Activated CD8-positive, alpha-beta T cell treated with anti-CD3 and anti-CD28 coated beads, Interleukin-2, amount 10 ng/mL, durations not matched to agents 7 days and 5 days (primary cell): Measurements from ENCODE around the gene KATNAL2. TPM values are rescaled to one million over a fixed set of nuclear protein-coding genes. Genes with fewer than 3 reads are reported as not detected.

Experiments used
- ATAC-seq: fragments of 150-1000 bp; cut with Tn5 transposase; one replicate; pipeline ENCODE4 v1.10.0; 2021; ENCODE audit warnings: moderate library complexity
- CTCF ChIA-PET: fragments of 350-600 bp; sonication (Branson Sonifier 250); formaldehyde crosslinking; loops from one replicate; lab custom pipeline; 2021; ENCODE audit warnings: antibody characterized with exemption; lab: Charles Lee
- POLR2A ChIA-PET: fragments of 350-600 bp; sonication (Branson Sonifier 250); formaldehyde crosslinking; loops from one replicate; lab custom pipeline; 2021; ENCODE audit warnings: antibody characterized with exemption; lab: Charles Lee
- DNase-seq: peaks from one replicate; pipeline ENCODE4 v3.0.0-alpha.2; 2020
- H3K27ac Mint-ChIP-seq: one replicate; pipeline ENCODE4 v1.8.0; 2021; ENCODE audit warnings: mild to moderate bottlenecking, mixed read lengths
- H3K27me3 Mint-ChIP-seq: one replicate; pipeline ENCODE4 v1.8.0; 2021; ENCODE audit warnings: low read depth, mixed read lengths
- H3K36me3 Mint-ChIP-seq: one replicate; pipeline ENCODE4 v1.8.0; 2021; ENCODE audit warnings: low read depth, mixed read lengths
- H3K4me1 Mint-ChIP-seq: one replicate; pipeline ENCODE4 v1.8.0; 2021; ENCODE audit warnings: low read depth, mixed read lengths
- H3K4me3 Mint-ChIP-seq: one replicate; pipeline ENCODE4 v1.8.0; 2021; ENCODE audit warnings: mild to moderate bottlenecking, mixed read lengths
- H3K9me3 Mint-ChIP-seq: one replicate; pipeline ENCODE4 v1.8.0; 2022; ENCODE audit warnings: mixed read lengths; ENCODE audit not compliant: insufficient read depth
- total RNA-seq, 2 experiments: library from RNA; stranded (reverse); gene quantifications; one replicate each; pipeline ENCODE4 v1.2.3, GENCODE V29; 2021

Gene KATNAL2
- total RNA-seq, 2 experiments from 2014 or later = 0.34 to 0.76 TPM

DNA sequence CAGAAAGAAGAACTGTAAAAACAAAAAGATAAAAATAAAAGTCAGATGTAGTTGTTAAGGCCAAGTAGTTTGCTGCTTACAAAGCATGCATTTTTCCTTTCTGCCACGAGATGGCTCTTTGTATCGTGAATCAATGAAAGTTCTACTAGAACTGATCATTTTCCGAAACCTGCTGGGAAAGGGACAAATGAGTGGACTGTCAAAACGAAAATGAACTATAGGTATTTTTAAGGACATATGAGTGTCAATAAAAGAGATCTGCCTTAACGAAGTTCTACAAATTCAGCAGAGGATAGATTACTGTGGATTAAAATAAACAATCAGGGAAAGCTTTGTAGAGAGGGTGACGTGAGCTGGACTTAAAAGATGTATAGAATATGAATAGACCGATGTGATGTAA, 133.1 kb downstream of the KATNAL2 start:
- H3K36me3 Mint-ChIP-seq = no peaks in the 10 kb centered on the region
- no peaks in the 10 kb centered on the region for H3K4me1 Mint-ChIP-seq
- DNase-seq (peak; percentile 34), ATAC-seq (no peak)
- no peaks in the 10 kb centered on the region for H3K9me3 Mint-ChIP-seq
- POLR2A ChIA-PET = no interaction called here
- no peak overlapping the region for H3K4me3 Mint-ChIP-seq
- no peak overlapping the region for H3K27ac Mint-ChIP-seq
- no peaks in the 10 kb centered on the region for H3K27me3 Mint-ChIP-seq
- CTCF ChIA-PET = interaction anchor here (0.6 to 1.6 kb wide), 6 partner anchors 13 to 699 kb away, joined by 3 to 13 read pairs (median 3); no protein-coding TSS in a partner anchor

- DNase-seq (no peak), ATAC-seq (no peak)
- CTCF ChIA-PET = interaction anchor here (1.9 kb wide), 1 partner anchor 151 kb away, joined by 4 read pairs; no protein-coding TSS in a partner anchor
- Mint-ChIP-seq H3K27ac (no peak overlapping the region), H3K4me1 (no peaks in the 10 kb centered on the region), H3K36me3 (no peaks in the 10 kb centered on the region), H3K9me3 (no peaks in the 10 kb centered on the region), H3K27me3 (no peaks in the 10 kb centered on the region), H3K4me3 (no peak overlapping the region)
- POLR2A ChIA-PET = no interaction called here
Observed at GRCh38 chr18:47054369-47054768, 137.0 kb downstream of the KATNAL2 start.

GRCh38 chr18:47062471-47062870, 145.1 kb downstream of the KATNAL2 start:
- ATAC-seq (no peak), DNase-seq (no peak)
- Mint-ChIP-seq H3K27me3 (peaks cover 1% of the 10 kb centered on the region), H3K36me3 (no peaks in the 10 kb centered on the region), H3K4me1 (no peaks in the 10 kb centered on the region), H3K27ac (no peak overlapping the region), H3K4me3 (no peak overlapping the region), H3K9me3 (no peaks in the 10 kb centered on the region)
- POLR2A ChIA-PET = no interaction called here
- CTCF ChIA-PET = interaction anchor here (1.5 kb wide), 1 partner anchor 27 kb away, joined by 4 read pairs; no protein-coding TSS in a partner anchor

- no peak overlapping the region for H3K27ac Mint-ChIP-seq
- no peak overlapping the region for H3K4me3 Mint-ChIP-seq
- no peaks in the 10 kb centered on the region for H3K4me1 Mint-ChIP-seq
- H3K36me3 Mint-ChIP-seq = no peaks in the 10 kb centered on the region
- H3K9me3 Mint-ChIP-seq = no peaks in the 10 kb centered on the region
- peaks cover 2% of the 10 kb centered on the region for H3K27me3 Mint-ChIP-seq
- CTCF ChIA-PET = interaction anchor here (1.5 kb wide), 1 partner anchor 26 kb away, joined by 4 read pairs; no protein-coding TSS in a partner anchor
- no peak for ATAC-seq
- POLR2A ChIA-PET = no interaction called here
- no peak for DNase-seq
Observed at GRCh38 chr18:47063096-47063495, 145.7 kb downstream of the KATNAL2 start.

GRCh38 chr18:47067648-47068047, 150.2 kb downstream of the KATNAL2 start:
- no peaks in the 10 kb centered on the region for H3K9me3 Mint-ChIP-seq
- H3K27ac Mint-ChIP-seq = no peak overlapping the region
- no peaks in the 10 kb centered on the region for H3K36me3 Mint-ChIP-seq
- ChIA-PET CTCF (no interaction called here), POLR2A (no interaction called here)
- H3K4me1 Mint-ChIP-seq = no peaks in the 10 kb centered on the region
- DNase-seq (no peak), ATAC-seq (no peak)
- peaks cover 4% of the 10 kb centered on the region for H3K27me3 Mint-ChIP-seq
- H3K4me3 Mint-ChIP-seq = no peak overlapping the region

DNA sequence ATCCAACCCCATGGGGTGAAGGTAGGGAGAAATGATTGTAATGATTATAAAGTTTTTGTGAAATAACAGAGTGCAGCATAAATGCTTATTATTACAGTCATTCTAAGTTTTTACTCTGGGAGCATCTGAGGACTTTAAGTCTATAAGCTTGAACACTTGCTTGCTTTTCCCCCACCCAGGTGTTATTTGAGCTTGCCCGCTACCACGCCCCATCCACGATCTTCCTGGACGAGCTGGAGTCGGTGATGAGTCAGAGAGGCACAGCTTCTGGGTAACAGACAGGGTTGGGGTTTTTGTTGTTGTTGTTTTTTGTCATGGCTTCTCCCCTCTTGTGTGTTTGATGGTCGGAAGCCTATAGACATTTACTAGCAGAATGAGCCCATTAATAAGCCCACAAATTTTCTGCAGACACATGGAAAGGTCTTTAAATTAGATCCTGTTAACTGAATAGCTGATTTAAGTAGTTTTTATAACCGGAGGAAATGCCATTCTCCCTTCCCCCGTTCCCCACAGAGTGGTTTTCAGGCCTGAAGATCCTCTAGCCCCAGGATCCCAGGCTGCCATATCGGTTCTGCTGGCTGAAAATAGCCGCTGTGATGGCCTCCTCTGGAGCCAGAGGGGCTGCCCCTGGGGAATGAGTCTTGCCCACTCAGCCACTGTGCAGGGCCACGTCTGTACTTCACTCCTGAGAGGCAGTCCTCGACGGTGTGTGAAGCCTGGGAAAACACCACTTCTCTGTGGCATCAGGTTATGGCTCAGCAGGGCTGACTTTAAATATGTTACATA, 157.9 kb downstream of the KATNAL2 start:
- ATAC-seq (no peak), DNase-seq (no peak)
- peaks cover 5% of the 10 kb centered on the region for H3K4me1 Mint-ChIP-seq
- H3K27ac Mint-ChIP-seq = no peak overlapping the region
- POLR2A ChIA-PET = no interaction called here
- peaks cover 2% of the 10 kb centered on the region for H3K27me3 Mint-ChIP-seq
- no peaks in the 10 kb centered on the region for H3K36me3 Mint-ChIP-seq
- no peaks in the 10 kb centered on the region for H3K9me3 Mint-ChIP-seq
- no peak overlapping the region for H3K4me3 Mint-ChIP-seq
- CTCF ChIA-PET = interaction anchor here (0.8 kb wide), 1 partner anchor 26 kb away, joined by 3 read pairs; no protein-coding TSS in a partner anchor

GRCh38 chr18:47077111-47077510, 159.7 kb downstream of the KATNAL2 start:
- Mint-ChIP-seq H3K4me3 (no peak overlapping the region), H3K4me1 (peaks cover 5% of the 10 kb centered on the region), H3K9me3 (no peaks in the 10 kb centered on the region), H3K36me3 (no peaks in the 10 kb centered on the region), H3K27me3 (peaks cover 2% of the 10 kb centered on the region), H3K27ac (no peak overlapping the region)
- ChIA-PET POLR2A (no interaction called here), CTCF (no interaction called here)
- no peak for DNase-seq
- no peak for ATAC-seq

GRCh38 chr18:47080872-47081271, 163.5 kb downstream of the KATNAL2 start:
- ChIA-PET CTCF (no interaction called here), POLR2A (no interaction called here)
- ATAC-seq (no peak), DNase-seq (no peak)
- Mint-ChIP-seq H3K27ac (no peak overlapping the region), H3K36me3 (no peaks in the 10 kb centered on the region), H3K4me1 (no peaks in the 10 kb centered on the region), H3K27me3 (no peaks in the 10 kb centered on the region), H3K9me3 (no peaks in the 10 kb centered on the region), H3K4me3 (no peak overlapping the region)

DNA sequence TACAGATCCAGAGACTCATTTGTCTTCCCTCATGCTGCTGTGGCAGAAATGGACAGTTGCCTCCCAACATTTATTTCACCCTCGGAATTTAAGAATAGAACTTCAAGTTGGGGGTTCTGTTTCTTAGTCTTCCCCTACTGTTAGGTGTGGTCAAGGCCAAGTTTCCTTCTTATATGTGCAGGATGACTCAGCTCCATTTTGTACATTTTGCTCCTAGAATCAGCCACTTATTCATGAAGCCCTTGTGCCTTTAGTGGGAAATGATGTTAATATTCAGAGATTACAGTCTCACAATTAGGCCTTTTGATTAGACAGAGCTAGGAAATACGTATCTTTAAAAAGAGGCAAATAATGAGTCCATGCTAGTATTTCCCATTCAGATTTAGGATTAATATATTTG, 164.2 kb downstream of the KATNAL2 start:
- CTCF ChIA-PET = interaction anchor here (1.3 kb wide), 1 partner anchor 667 kb away, joined by 3 read pairs; no protein-coding TSS in a partner anchor
- no peak overlapping the region for H3K4me3 Mint-ChIP-seq
- no peak overlapping the region for H3K27ac Mint-ChIP-seq
- H3K9me3 Mint-ChIP-seq = no peaks in the 10 kb centered on the region
- ATAC-seq = no peak
- POLR2A ChIA-PET = no interaction called here
- no peaks in the 10 kb centered on the region for H3K27me3 Mint-ChIP-seq
- DNase-seq = no peak
- H3K4me1 Mint-ChIP-seq = no peaks in the 10 kb centered on the region
- no peaks in the 10 kb centered on the region for H3K36me3 Mint-ChIP-seq

DNA sequence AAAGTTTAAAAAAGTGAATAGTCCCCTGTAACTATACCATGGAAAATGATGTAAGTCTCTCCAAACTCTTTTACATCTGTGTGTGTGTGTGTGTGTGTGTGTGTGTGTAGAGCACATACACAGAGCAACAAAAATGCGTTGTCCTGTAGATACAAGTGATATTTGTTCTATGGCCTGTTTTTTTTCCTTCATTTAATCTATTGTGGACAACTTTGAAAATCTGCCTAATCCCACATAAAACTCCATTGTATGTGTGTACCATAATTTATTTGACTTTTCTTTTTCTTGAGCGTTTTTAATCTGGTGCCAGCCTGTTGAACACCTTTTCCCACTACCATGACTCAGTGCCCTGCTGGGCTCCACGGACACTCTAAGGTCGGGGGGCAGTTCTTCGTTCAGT, 170.3 kb downstream of the KATNAL2 start:
- ChIA-PET POLR2A (no interaction called here), CTCF (no interaction called here)
- ATAC-seq = no peak
- Mint-ChIP-seq H3K4me3 (no peak overlapping the region), H3K36me3 (no peaks in the 10 kb centered on the region), H3K4me1 (no peaks in the 10 kb centered on the region), H3K27ac (no peak overlapping the region), H3K27me3 (no peaks in the 10 kb centered on the region), H3K9me3 (no peaks in the 10 kb centered on the region)
- DNase-seq = no peak

GRCh38 chr18:47095810-47096209, 178.4 kb downstream of the KATNAL2 start:
- no peaks in the 10 kb centered on the region for H3K4me1 Mint-ChIP-seq
- ChIA-PET POLR2A (no interaction called here), CTCF (no interaction called here)

GRCh38 chr18:47100212-47100831, 182.9 kb downstream of the KATNAL2 start:
- DNase-seq (peak; percentile 68), ATAC-seq (no peak)
- ChIA-PET CTCF (interaction anchor here (0.8 to 4.3 kb wide), 4 partner anchors 10 to 648 kb away, joined by 3 to 34 read pairs (median 3); no protein-coding TSS in a partner anchor), POLR2A (no interaction called here)
- H3K4me3 Mint-ChIP-seq = no peak overlapping the region
- H3K36me3 Mint-ChIP-seq = no peaks in the 10 kb centered on the region
- no peaks in the 10 kb centered on the region for H3K9me3 Mint-ChIP-seq
- H3K27me3 Mint-ChIP-seq = no peaks in the 10 kb centered on the region
- no peak overlapping the region for H3K27ac Mint-ChIP-seq
- H3K4me1 Mint-ChIP-seq = no peaks in the 10 kb centered on the region

More at GRCh38 chr18:47095810-47096209, 178.4 kb downstream of the KATNAL2 start:
- Mint-ChIP-seq H3K9me3 (no peaks in the 10 kb centered on the region), H3K36me3 (no peaks in the 10 kb centered on the region), H3K4me3 (no peak overlapping the region), H3K27ac (no peak overlapping the region), H3K27me3 (no peaks in the 10 kb centered on the region)
- no peak for ATAC-seq
- no peak for DNase-seq
